Central memory CD4-positive, alpha-beta T cell (primary cell): ENCODE data around the gene KRTAP5-8.
"Not testable (repeated sequence)": the region's sequence is repeated elsewhere in the genome, so short reads cannot be mapped to it uniquely, and the experiment has no call there.

Source experiments
- DNase-seq: peaks from one replicate; pipeline ENCODE4 v3.0.0; 2022

Gene KRTAP5-8

DNA sequence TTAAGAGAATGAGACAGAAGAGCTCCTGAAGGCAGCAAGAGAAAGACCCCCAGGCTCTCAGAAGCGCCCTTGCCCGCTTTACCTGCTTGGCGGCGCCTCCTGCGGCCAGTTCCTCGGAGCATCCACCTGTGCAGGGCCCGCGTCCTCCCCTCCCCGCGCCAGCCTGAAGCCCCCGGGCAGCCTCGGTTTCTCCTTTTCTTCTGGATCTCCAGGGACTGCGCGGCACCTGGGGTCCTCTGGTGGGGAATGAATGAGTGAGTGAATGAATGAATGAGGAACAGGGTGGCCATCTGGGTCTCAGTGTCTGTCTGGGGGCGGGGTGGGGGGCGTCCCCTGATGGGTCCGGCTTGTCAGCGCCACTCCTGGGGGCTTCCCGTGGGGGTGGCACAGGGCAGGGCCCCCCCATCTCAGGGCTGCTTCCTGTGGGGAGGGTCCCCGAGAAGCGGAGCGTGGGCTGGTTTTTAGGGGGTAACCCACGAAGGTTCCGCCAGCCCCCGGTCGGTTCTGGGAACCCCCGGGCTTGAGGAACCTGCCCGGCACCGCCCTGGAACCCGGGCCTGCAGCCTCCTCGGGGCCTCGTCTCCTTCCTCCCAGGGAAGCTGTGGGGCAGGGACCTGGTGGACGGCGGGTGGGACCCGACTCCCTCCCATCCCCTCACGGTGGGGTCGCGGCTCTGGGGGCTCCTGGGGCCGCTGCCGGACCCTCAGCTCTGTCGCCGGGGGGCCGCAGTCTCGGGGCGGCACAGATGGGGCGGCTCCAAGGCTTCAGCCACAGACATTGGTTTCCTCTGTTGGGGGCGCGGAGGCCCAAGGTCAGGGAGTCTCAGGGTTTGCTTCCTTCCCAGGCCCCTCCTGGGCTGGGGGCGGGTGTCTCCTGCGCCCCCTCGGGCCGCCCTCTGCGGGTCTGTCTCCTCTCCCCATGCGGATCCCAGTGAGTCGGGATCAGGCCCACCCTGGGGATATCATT, 19.0 kb upstream of the KRTAP5-8 start:
- DNase-seq: no peak

DNA sequence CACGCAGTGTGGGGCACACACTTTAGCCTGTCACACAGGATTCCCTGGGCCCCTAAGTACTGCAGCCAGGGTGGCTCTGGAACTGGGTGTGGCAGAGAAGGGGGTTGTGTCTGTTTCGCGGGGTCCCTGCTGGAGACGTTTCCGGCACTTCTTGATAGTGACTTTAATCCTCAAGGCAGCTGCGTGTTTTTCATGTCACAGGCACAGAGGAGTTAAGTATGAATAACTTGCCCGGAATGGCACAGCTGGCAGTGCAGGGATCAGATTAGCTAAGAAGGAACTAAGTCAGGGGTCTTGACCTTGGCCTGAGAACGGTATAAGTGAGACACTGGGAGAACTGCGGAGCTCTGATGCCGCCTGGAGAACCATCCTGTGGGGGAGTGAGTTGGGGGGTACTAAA, 18.3 kb upstream of the KRTAP5-8 start:
- DNase-seq: no peak

GRCh38 chr11:71525188-71525937, 12.5 kb upstream of the KRTAP5-8 start:
- DNase-seq: no peak

GRCh38 chr11:71525938-71526495, 11.8 kb upstream of the KRTAP5-8 start:
- DNase-seq: no peak

DNA sequence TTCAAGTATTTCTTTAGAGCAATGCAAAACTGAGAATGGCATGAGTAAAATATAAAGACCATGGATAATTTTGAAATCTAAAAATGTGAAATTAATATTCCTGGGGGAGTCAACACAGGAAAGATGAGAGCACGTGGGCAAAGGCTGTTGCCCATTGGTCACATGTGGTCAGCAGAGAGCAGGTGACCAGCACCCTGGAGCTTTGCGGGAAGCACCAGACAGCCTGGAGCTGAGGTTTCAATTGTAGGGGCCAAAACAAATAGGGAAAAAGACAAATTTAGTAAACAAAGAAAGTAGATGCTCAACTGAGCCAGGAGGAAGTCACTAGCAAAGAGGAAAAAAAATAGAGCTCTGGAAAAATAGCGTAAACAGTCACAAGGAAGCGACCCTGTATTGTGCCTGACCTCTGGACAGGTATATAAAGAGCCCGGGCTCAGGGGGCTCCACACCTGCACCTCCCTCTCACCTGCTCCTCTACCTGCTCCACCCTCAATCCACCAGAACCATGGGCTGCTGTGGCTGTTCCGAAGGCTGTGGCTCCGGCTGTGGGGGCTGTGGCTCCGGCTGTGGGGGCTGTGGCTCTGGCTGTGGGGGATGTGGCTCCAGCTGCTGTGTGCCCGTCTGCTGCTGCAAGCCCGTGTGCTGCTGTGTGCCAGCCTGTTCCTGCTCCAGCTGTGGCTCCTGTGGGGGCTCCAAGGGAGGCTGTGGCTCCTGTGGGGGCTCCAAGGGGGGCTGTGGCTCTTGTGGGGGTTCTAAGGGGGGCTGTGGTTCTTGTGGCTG, 10.8 kb upstream of the KRTAP5-8 start, which contains the start of gene KRTAP5-7:
Gene KRTAP5-7, plus strand, starts transcription at position 472 of the 780 bp plus-strand sequence. Its CDS starts 34 bp downstream, at position 506.
- DNase-seq: not testable (repeated sequence)

GRCh38 chr11:71527576-71528210, 10.1 kb upstream of the KRTAP5-8 start:
- no peak for DNase-seq

DNA sequence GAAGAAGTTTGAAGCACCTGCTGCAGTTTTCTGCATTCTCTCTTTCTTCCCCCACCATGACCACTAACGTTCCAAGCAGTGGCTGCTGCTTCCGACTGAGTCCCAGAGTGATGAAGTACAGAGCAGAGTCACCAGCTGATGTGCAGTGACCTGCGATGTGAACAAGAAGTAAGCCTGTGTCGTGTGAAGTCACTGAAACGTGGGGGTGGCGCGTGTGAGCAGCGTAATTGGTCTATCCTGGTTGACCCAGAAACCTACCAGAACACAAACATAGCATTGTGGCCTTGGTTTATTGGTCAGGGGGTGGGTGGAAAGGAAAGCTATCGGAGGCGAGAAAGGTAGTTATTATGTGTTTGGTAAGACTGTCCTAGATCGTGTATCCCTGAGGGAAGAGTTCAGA, 7.2 kb upstream of the KRTAP5-8 start:
- DNase-seq: no peak

DNA sequence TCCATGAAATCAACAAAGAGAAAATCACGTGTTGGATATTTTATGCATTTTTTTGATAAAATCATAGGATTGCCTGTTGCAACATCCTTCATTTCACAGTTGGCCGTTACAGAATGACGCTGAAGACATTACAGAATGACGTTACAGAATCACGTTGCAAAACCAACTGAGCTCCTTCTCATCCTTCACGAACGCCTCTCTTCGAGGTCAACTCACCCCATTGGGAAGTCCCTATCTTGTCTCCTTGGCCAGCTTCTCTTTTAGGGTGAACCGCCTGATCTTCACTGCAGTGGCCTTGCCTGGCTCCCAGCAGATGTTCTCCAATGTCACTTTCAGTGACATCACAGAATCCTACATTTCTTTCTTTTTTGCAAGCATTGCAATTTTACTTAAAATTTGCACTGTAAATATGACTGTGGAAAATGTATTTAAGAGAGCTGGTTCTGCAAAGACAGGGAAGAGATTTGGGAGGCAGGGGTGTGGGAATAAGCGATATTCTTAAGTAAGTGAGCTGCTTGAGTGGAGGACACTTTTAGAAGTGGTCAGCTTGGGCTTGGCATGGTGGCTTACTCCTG, 5.7 kb upstream of the KRTAP5-8 start:
- DNase-seq: no peak

DNA sequence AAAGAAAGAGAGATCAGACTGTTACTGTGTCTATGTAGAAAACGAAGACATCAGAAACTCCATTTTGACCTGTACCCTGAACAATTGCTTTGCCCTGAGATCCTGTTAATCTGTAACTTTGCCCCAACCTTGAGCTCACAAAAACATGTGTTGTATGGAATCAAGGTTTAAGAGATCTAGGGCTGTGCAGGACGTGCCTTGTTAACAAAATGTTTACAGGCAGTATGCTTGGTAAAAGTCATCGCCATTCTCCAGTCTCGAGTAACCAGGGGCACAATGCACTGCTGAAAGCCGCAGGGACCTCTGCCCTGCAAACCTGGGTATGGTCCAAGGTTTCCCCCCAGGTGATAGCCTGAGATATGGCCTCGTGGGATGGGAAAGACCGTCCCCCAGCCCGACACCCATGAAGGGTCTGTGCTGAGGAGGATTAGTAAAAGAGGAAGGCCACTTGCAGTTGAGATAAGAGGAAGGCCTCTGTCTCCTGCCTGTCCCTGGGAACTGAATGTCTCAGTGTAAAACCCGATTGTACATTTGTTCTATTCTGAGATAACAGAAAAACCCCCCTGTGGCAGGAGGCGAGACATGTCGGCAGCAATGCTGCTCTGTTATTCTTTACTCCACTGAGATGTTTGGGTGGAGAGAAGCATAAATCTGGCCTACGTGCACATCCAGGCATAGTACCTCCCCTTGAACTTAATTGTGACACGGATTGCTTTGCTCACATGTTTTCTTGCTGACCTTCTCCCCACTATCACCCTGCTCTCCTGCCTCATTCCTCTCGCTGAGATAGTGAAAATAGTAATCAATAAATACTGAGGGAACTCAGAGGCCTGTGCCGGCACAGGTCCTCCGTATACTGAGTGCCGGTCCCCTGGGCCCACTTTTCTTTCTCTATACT, 2.9 kb upstream of the KRTAP5-8 start:
- DNase-seq: not testable (repeated sequence)

DNA sequence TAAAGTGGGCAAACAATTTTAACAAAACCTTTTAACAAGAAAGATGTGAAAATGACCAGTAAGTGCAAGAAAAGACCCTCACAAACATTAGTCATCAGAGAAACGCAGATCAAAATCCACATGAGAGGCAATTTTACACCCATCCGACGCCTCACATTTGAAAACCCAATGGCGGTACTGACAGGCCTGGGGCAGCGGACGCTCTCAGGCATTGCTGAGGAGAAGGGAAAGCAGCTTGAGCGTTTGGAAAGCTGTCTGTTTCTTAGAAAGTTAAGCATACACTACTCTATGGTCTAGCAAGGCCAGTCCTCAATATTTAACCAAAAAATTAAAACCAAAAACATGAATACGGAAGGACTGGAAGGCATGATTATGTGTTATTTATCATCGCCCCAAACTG, 2.0 kb upstream of the KRTAP5-8 start:
- DNase-seq: no peak

GRCh38 chr11:71537537-71537936, 288 bp upstream of the KRTAP5-8 start:
- DNase-seq: no peak

- DNase-seq: no peak
Measured at GRCh38 chr11:71538666-71538990, 803 bp downstream of the KRTAP5-8 start.

- DNase-seq: no peak
Measured at GRCh38 chr11:71539017-71539416, 1.2 kb downstream of the KRTAP5-8 start.

- DNase-seq: not testable (repeated sequence)
Measured at GRCh38 chr11:71539971-71540370, 2.1 kb downstream of the KRTAP5-8 start.

GRCh38 chr11:71540521-71541304, 2.9 kb downstream of the KRTAP5-8 start:
- DNase-seq: not testable (repeated sequence)

- DNase-seq: no peak
Measured at GRCh38 chr11:71542382-71542781, 4.6 kb downstream of the KRTAP5-8 start.

GRCh38 chr11:71542879-71543777, 5.3 kb downstream of the KRTAP5-8 start:
- DNase-seq: no peak

DNA sequence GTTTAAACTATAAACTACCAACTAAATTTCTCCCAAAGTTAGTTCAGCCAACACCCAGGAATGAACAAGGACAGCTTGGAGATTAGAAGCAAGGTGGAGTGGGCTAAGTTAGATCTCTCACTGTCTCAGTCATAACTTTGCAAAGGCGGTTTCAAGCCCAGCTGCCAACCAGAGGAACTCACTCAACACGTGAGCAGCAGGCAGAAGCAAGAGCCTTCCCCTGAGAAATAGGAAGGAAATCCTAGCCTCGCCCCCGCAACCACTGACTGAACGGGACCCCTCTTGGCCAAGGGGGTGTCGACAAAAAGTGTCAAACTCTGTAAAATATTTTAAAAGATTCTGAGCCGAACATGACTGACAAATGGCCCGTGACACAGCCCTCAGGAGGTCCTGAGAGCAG, 6.0 kb downstream of the KRTAP5-8 start:
- no peak for DNase-seq
